ENCODE data around the gene RBKS. TPM values are rescaled to one million over a fixed set of nuclear protein-coding genes. Genes with fewer than 3 reads are reported as not detected.

Gene RBKS
- total RNA-seq, 2 experiments from 2014 or later = 2.6 to 3.0 TPM

GRCh38 chr2:27901234-27901633 lies 11.0 kb upstream of the RBKS start:
- no peak for TF ChIP-seq CTCF (IDR thresholded peaks at IDR 0.05)
- ATAC-seq (ENCODE audit: poor library complexity) (no peak), DNase-seq (no peak)
- ChIA-PET POLR2A (no interaction called here), CTCF (no interaction called here)
- Histone ChIP-seq H3K4me1 (ENCODE audit: insufficient read depth, low read length) (peaks cover 2% of the 10 kb centered on the region), H3K27ac (ENCODE audit: low read depth in 1 of 2, low read length in 2 of 2) (no peak overlapping the region), H3K27me3 (ENCODE audit: control insufficient read depth in 1 of 2, insufficient read depth in 2 of 2, low read length in 2 of 2) (no peaks in the 10 kb centered on the region), H3K9me3 (ENCODE audit: control insufficient read depth in 1 of 2, insufficient read depth in 1 of 2, low read length in 2 of 2) (no peaks in the 10 kb centered on the region), H3K36me3 (ENCODE audit: insufficient read depth, low read length) (peaks cover 16% of the 10 kb centered on the region), H3K4me3 (ENCODE audit: low read length) (no peak overlapping the region)
- Mint-ChIP-seq H3K36me3 (ENCODE audit: low read depth) (peaks cover 85% of the 10 kb centered on the region), H3K27ac (no peak overlapping the region), H3K4me3 (no peak overlapping the region), H3K27me3 (no peaks in the 10 kb centered on the region), H3K9me3 (no peaks in the 10 kb centered on the region), H3K4me1 (ENCODE audit: low read depth) (peaks cover 34% of the 10 kb centered on the region)
- intact Hi-C loops (cut with DNase I, micrococcal nuclease) = no loop called here

- no peak overlapping the region for H3K4me3 ChIP-seq (ENCODE audit: low read length)
- ChIA-PET CTCF (no interaction called here), POLR2A (no interaction called here)
- intact Hi-C loops (cut with DNase I, micrococcal nuclease) = loop anchor here in 1 of 2 experiments (10.0 kb wide), 2 partner anchors 1133 to 1713 kb away; partner anchors contain the start of gene SLC35F6
- peak in 3 of 14 experiments; percentile 22 to 54 (median 50) for DNase-seq
- no peaks in the 10 kb centered on the region for H3K27me3 ChIP-seq (ENCODE audit: control insufficient read depth in 1 of 2, insufficient read depth in 2 of 2, low read length in 2 of 2)
- no peak for ATAC-seq (ENCODE audit: poor library complexity)
- H3K27ac ChIP-seq (ENCODE audit: low read depth in 1 of 2, low read length in 2 of 2) = no peak overlapping the region
- H3K9me3 ChIP-seq (ENCODE audit: control insufficient read depth in 1 of 2, insufficient read depth in 1 of 2, low read length in 2 of 2) = no peaks in the 10 kb centered on the region
- H3K4me1 ChIP-seq (ENCODE audit: insufficient read depth, low read length) = peaks cover 6% of the 10 kb centered on the region
- H3K27me3 Mint-ChIP-seq = no peaks in the 10 kb centered on the region
- H3K27ac Mint-ChIP-seq = peak overlapping the region; percentile 40
- no peaks in the 10 kb centered on the region for H3K9me3 Mint-ChIP-seq
- peaks cover 24% of the 10 kb centered on the region for H3K36me3 ChIP-seq (ENCODE audit: insufficient read depth, low read length)
- no peak for TF ChIP-seq CTCF (IDR thresholded peaks at IDR 0.05)
- no peak overlapping the region for H3K4me3 Mint-ChIP-seq
- peaks cover 53% of the 10 kb centered on the region for H3K4me1 Mint-ChIP-seq (ENCODE audit: low read depth)
- peaks cover 80% of the 10 kb centered on the region for H3K36me3 Mint-ChIP-seq (ENCODE audit: low read depth)
These were observed 7.5 kb upstream of the RBKS start for GRCh38 chr2:27897717-27898116.

- peak overlapping the region; percentile 46 for H3K4me3 Mint-ChIP-seq
- Histone ChIP-seq H3K36me3 (ENCODE audit: insufficient read depth, low read length) (peaks cover 19% of the 10 kb centered on the region), H3K4me3 (ENCODE audit: low read length) (no peak overlapping the region), H3K27me3 (ENCODE audit: control insufficient read depth in 1 of 2, insufficient read depth in 2 of 2, low read length in 2 of 2) (no peaks in the 10 kb centered on the region), H3K27ac (ENCODE audit: low read depth in 1 of 2, low read length in 2 of 2) (no peak overlapping the region), H3K9me3 (ENCODE audit: control insufficient read depth in 1 of 2, insufficient read depth in 1 of 2, low read length in 2 of 2) (no peaks in the 10 kb centered on the region), H3K4me1 (ENCODE audit: insufficient read depth, low read length) (peaks cover 25% of the 10 kb centered on the region)
- ATAC-seq (ENCODE audit: poor library complexity) (no peak), DNase-seq (peak in 3 of 14 experiments; percentile 42 to 45 (median 42))
- peaks cover 79% of the 10 kb centered on the region for H3K4me1 Mint-ChIP-seq (ENCODE audit: low read depth)
- no peak for TF ChIP-seq CTCF (IDR thresholded peaks at IDR 0.05)
- H3K9me3 Mint-ChIP-seq = no peaks in the 10 kb centered on the region
- ChIA-PET POLR2A (no interaction called here), CTCF (interaction anchor here (1.5 kb wide), 1 partner anchor 28 kb away, joined by 5 read pairs; no protein-coding TSS in a partner anchor)
- H3K27me3 Mint-ChIP-seq = peaks cover 6% of the 10 kb centered on the region
- H3K36me3 Mint-ChIP-seq (ENCODE audit: low read depth) = peaks cover 62% of the 10 kb centered on the region
- intact Hi-C loops (cut with DNase I, micrococcal nuclease) = loop anchor here (5.0 to 10.0 kb wide), 6 partner anchors 74 to 1861 kb away; partner anchors contain the start of genes IFT172 (in 1 of the 2), RAB10 (in 1 of the 2) and SLC35F6 (in 1 of the 2)
- H3K27ac Mint-ChIP-seq = peak overlapping the region; percentile 100
These were observed 2.8 kb upstream of the RBKS start for GRCh38 chr2:27893006-27893405.

Measured in CD4-positive, alpha-beta T cell (primary cell).